Glomerular visceral epithelial cell (primary cell): ENCODE measurements around the gene SAMD10.

Experiments used
- DNase-seq: peaks from one replicate; pipeline ENCODE4 v3.0.0-alpha.2; 2016; ENCODE audit errors: extremely low spot score

SAMD10 gene

GRCh38 chr20:63955827-63956663 is 23.4 kb downstream of the SAMD10 start, which contains the start of gene UCKL1:
UCKL1 (minus strand) TSS chr20:63956416; CDS start chr20:63956372, 44 bp downstream.
- peak; percentile 83 for DNase-seq

GRCh38 chr20:63955281-63955826 is 24.1 kb downstream of the SAMD10 start:
- DNase-seq: peak; percentile 39

DNA sequence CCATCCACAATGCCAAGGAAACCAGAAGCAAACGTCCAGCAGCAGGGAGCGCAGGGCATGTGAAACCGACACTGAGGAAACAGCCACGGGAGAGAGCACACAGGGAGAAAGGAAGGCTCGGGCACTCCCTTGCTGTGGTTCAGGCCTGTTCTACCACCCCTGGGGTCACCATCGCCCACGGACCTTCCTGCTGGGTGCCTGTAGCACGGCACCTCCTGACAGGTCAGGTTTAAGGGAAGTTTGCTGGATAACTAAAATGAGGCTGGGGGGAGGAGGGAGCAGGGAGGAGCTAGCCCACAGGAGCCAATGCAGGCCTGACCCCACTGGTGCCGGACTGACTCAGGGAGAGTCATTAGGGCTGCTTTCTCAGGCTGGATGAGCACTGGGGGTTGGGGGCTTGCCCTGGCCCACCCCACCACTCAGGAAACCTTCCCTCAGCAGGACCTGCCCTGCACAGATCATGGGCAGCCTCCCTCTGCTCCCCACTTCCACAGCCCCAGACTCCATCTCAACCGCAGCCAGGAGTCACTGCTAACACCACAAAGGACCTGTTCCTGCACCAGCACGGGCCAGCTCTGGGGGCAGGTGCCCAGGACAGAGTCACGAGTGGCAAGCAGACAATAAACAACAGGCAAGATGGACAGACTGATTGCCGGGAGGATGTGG is 25.5 kb downstream of the SAMD10 start:
- DNase-seq: no peak

DNA sequence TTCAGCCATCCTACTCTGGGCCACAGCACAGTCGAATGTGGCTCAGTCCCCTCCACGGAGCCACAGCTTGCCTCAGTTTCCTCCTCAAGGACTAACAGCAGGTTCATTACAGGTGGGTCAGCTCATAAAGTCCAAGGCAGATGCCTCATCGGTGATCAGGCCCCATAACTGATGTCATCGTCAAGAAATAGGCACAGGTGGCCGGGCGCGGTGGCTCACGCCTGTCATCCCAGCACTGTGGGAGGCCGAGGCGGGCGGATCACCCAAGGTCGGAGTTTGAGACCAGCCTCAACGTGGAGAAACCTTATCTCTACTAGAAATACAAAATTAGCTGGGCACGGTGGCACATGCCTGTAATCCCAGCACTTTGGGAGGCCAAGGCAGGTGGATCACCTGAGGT is 26.7 kb downstream of the SAMD10 start:
- no peak for DNase-seq

GRCh38 chr20:63952210-63952535 is 27.3 kb downstream of the SAMD10 start:
- no peak for DNase-seq

- DNase-seq: no peak
These were observed 27.8 kb downstream of the SAMD10 start for GRCh38 chr20:63951398-63952209.

GRCh38 chr20:63950701-63951397 is 28.6 kb downstream of the SAMD10 start:
- no peak for DNase-seq

GRCh38 chr20:63947638-63948456 is 31.6 kb downstream of the SAMD10 start:
- DNase-seq: no peak

- DNase-seq: no peak
These were observed 32.3 kb downstream of the SAMD10 start for GRCh38 chr20:63946986-63947637.

DNA sequence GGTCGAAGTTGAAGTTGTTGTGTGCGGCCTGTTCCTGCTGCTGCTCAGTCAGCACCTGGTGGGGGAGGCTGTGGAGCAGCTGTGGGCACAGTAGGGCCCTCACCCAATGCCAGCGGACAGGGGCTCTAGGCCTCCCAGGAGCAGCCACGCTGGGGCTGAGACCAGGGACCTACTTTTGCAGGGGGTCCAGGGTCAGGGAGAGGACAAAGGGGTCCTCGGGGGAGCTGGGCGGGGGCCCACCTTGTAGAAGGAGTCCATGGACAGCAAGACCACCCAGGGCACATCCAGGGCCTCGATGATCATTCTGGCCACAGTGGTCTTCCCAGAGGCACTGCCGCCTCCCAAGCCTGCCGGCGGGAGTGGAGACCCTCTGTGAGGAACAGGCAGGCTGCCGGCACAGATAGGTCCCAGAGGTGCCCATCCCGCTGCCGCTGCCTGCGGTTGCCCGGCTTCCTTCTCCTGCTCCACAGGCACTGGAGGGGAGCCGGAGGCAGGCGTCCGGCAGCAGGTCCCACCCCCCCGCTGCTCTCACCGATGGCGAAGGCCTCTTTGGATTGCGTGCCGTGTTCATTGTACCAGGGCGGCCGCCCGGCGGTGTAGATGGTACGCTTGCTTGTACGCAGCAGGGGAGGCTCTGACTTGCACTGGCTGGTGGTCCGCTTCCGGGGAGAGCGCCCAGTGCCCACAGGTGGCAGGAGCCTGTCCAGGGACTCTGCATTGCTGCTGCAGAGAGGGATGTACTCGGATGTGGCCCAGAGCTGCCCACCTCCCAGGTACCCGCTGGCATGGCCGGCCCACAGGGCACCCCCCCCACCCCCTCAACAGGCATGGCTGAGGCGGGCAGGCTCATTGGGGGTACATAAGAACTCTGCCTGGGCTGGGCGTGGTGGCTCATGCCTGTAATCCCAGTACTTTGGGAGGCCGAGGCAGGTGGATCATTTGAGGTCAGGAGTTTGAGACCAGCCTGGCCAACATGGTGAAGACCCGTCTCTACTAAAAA is 33.2 kb downstream of the SAMD10 start:
- DNase-seq: no peak

DNA sequence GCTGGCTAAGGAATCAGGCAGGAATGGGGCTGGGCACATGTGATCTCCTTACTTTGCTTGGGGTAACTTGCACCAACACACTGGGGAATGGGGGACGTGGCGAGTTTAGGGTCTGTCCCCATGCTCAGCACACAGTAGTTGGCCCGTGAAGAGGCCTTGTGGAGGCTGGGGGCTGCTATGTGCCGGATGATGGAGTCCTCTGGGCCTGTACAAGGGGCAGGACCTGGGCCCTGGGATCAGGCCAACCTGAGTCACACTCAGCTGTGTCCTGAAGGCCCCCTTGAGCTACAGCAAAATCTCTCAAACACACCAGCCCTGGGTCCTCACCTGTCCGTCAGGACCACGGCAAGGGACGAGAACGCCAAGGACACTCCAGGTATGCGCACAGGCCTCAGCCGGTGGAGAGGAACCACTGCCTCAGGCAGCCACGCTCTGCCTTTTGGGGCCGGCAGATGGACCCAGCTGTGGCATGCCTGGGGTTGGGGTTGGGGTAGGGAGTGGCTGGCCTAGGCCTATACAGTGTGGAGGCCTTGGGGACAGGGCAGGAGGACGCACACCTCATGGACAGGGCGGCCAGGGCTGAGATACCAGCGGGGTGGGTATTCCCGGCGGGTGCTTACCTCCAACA is 34.3 kb downstream of the SAMD10 start:
- DNase-seq: no peak

- no peak for DNase-seq
These were observed 35.1 kb downstream of the SAMD10 start for GRCh38 chr20:63944078-63944941.

GRCh38 chr20:63943808-63944077 is 35.7 kb downstream of the SAMD10 start:
- no peak for DNase-seq

DNA sequence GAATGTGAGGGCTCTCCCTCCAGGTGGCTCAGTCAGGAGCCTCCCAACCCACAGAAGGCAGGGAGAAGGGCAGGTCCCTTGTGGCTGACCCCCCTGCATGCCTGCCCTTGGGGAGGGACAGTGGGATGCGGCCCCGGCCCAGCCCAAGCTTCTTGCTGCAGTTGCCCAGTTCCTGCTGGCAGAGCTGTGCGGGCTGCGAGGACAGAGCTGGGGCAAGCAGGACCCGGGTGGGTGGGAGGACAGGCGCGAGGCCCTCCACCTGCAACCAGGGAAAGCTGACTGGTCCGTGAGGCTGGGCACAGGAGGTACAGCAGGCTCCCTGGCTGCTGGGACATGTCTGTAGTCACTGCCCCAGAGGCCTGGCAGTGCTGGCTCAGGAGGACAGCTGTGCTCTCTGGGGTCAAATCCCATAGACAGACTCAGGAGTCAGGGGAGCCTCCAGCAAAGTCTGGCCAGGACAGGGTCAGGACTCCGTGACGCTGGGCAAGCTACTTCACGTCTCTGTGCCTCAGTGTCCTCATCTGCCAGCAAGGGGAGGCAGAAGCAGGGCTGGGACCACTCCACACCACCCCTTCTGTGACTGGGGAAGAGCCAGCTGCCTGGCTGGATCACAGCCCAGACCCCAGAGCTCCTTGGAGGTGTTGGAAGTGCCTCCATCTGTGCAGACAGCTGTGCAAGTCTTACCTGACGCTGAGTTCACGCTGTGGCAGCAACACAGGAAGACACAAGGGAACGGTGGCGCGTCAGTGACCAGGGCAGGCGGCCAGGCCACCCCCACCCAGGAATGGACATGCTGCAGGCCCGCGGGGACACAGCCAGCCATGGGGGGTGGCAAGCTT is 36.3 kb downstream of the SAMD10 start:
- no peak for DNase-seq

DNA sequence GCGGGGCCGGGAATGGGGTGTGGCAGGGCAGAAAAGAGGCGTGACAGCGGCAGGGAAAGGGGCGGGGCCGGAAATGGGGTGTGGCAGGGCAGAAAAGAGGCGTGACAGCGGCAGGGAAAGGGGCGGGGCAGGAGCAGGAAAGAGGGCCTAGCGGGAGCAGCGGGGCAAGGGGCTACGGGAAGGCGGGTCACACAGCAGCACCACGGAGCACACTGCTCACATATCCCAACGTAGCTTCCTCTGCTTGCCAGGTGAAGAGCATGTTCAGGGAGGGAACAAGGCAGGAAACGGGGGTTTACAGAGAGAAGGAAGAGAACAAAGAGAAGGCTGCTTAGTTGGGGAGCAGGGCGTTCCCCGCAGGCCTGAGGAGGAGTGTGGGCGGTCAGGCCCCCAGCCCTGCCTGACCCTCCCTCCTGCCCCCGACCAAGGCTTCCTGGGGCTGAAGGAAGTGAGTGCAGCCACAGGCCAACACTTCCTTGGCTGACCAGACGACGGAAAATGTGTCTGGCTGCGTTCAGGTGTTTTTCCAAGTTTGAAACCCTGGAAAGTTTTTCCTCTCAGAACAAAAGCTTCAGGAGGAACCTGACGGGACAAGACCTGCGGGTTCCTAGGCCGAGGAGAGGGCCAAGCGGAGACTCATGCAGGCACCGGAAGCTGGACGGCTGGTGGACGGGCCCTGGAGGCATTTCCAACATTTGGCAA is 37.0 kb downstream of the SAMD10 start:
- peak; percentile 16 for DNase-seq
